ENCODE results near the gene ZDHHC17.

ZDHHC17 gene

GRCh38 chr12:76856018-76856644, 92.2 kb downstream of the ZDHHC17 start:
- intact Hi-C loops (cut with DNase I; ENCODE audit: low total_unique reads) = no loop called here
- peaks cover 45 to 70% (median 57%) of the 10 kb centered on the region in 3 donors for H3K36me3 ChIP-seq
- no peak overlapping the region for H3K4me3 ChIP-seq
- no peak overlapping the region for H3K27ac ChIP-seq
- DNase-seq = no peak
- no peaks in the 10 kb centered on the region for H3K4me1 ChIP-seq
- no peaks in the 10 kb centered on the region for H3K9me3 ChIP-seq
- no peak for TF ChIP-seq CTCF (IDR thresholded peaks at IDR 0.05)
- no peaks in the 10 kb centered on the region for H3K27me3 ChIP-seq

GRCh38 chr12:76859611-76860010, 95.7 kb downstream of the ZDHHC17 start:
- Histone ChIP-seq H3K27ac (peak overlapping the region in 1 of 2 donors; percentile 18), H3K27me3 (no peaks in the 10 kb centered on the region), H3K9me3 (no peaks in the 10 kb centered on the region), H3K36me3 (peaks cover 58 to 78% (median 64%) of the 10 kb centered on the region in 3 donors), H3K4me1 (peaks cover 0 to 13% (median 3%) of the 10 kb centered on the region in 4 donors), H3K4me3 (no peak overlapping the region)
- DNase-seq = no peak
- intact Hi-C loops (cut with DNase I; ENCODE audit: low total_unique reads) = no loop called here
- TF ChIP-seq CTCF (IDR thresholded peaks at IDR 0.05) = no peak

GRCh38 chr12:76860256-76860655, 96.3 kb downstream of the ZDHHC17 start:
- Histone ChIP-seq H3K36me3 (peaks cover 58 to 77% (median 61%) of the 10 kb centered on the region in 3 donors), H3K27ac (peak overlapping the region in 1 of 2 donors; percentile 18), H3K27me3 (no peaks in the 10 kb centered on the region), H3K4me1 (peaks cover 0 to 19% (median 7%) of the 10 kb centered on the region in 4 donors), H3K4me3 (no peak overlapping the region), H3K9me3 (no peaks in the 10 kb centered on the region)
- no peak for TF ChIP-seq CTCF (IDR thresholded peaks at IDR 0.05)
- intact Hi-C loops (cut with DNase I; ENCODE audit: low total_unique reads) = no loop called here
- no peak for DNase-seq

GRCh38 chr12:76863005-76863670, 99.2 kb downstream of the ZDHHC17 start:
- TF ChIP-seq CTCF (IDR thresholded peaks at IDR 0.05) = no peak
- H3K4me3 ChIP-seq = no peak overlapping the region
- H3K27ac ChIP-seq = peak overlapping the region; percentile 25 to 65
- peaks cover 36 to 51% (median 36%) of the 10 kb centered on the region in 3 donors for H3K36me3 ChIP-seq
- H3K4me1 ChIP-seq = peaks cover 0 to 48% (median 18%) of the 10 kb centered on the region in 4 donors
- H3K27me3 ChIP-seq = no peaks in the 10 kb centered on the region
- no peak for DNase-seq
- intact Hi-C loops (cut with DNase I; ENCODE audit: low total_unique reads) = no loop called here
- H3K9me3 ChIP-seq = no peaks in the 10 kb centered on the region

- Histone ChIP-seq H3K36me3 (peaks cover 29 to 44% (median 30%) of the 10 kb centered on the region in 3 donors), H3K4me3 (no peak overlapping the region), H3K27me3 (no peaks in the 10 kb centered on the region), H3K9me3 (no peaks in the 10 kb centered on the region), H3K4me1 (peaks cover 0 to 54% (median 18%) of the 10 kb centered on the region in 4 donors), H3K27ac (peak overlapping the region; percentile 25 to 65)
- no peak for TF ChIP-seq CTCF (IDR thresholded peaks at IDR 0.05)
- intact Hi-C loops (cut with DNase I; ENCODE audit: low total_unique reads) = no loop called here
- no peak for DNase-seq
Measured at GRCh38 chr12:76863837-76864236, 99.9 kb downstream of the ZDHHC17 start.

All from tibial artery (tissue), 4 donors.